Measurements from ENCODE around the gene CFAP141. TPM values are rescaled to one million over a fixed set of nuclear protein-coding genes. Genes with fewer than 3 reads are reported as not detected.
A peak's percentile ranks its signal among the peaks of the same experiment; 100 is the strongest.

The CFAP141 gene
- total RNA-seq, 2 experiments from 2014 or later: not detected

DNA sequence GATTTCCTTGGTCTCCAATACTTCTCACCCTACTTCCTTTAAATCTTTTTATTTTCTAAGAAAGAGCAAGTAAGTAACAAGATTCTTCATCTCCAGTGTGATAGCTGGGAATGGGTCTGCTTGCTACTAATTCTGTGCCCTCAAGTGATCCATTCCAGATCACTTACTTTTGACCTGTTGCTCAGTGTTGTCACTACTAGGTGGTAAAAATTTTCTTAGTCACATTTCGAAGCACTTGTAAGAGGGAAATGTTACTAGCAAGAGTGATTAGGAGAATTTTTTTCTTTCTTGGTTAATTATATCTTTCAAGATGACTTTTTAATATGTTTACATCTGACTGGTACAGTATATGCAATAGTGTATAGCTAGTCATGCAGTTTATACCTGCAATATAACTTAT, 16.8 kb upstream of the CFAP141 start:
- peaks cover 61% of the 10 kb centered on the region for H3K36me3 Mint-ChIP-seq (ENCODE audit: low read depth)
- peaks cover 6% of the 10 kb centered on the region for H3K9me3 Mint-ChIP-seq
- intact Hi-C loops (cut with micrococcal nuclease): no loop called here
- no peak for DNase-seq
- peak overlapping the region; percentile 96 for H3K4me3 Mint-ChIP-seq
- CTCF ChIA-PET: interaction anchor here (0.7 to 1.0 kb wide), 2 partner anchors 121 to 427 kb away, joined by 3 read pairs; no protein-coding TSS in a partner anchor
- peak overlapping the region; percentile 97 for H3K27ac Mint-ChIP-seq
- peaks cover 59% of the 10 kb centered on the region for H3K4me1 Mint-ChIP-seq (ENCODE audit: low read depth)
- no peaks in the 10 kb centered on the region for H3K27me3 Mint-ChIP-seq (ENCODE audit: low read depth)

DNA sequence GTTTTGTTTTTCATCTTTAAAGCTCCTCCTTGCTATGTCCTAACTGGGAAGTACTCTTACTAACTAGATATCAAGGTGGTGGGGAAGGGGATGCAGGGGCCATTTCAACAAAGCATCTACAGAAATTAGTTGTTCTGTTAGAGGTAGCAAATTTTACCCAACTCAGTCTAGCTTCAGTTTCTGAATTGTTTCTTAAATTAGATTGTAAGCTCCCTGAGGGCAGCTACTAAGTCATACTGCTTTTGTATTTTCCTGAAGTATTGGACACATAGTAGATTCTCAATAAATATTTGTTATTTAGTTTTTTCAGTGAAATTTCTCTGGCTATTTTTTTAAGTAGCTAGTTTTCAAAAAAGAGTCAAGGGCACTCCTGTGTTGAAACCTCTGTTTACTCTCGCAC, 16.4 kb upstream of the CFAP141 start:
- peak overlapping the region; percentile 96 for H3K4me3 Mint-ChIP-seq
- CTCF ChIA-PET: interaction anchor here (0.7 kb wide), 1 partner anchor 122 kb away, joined by 3 read pairs; no protein-coding TSS in a partner anchor
- H3K27ac Mint-ChIP-seq: peak overlapping the region; percentile 97
- peaks cover 63% of the 10 kb centered on the region for H3K4me1 Mint-ChIP-seq (ENCODE audit: low read depth)
- DNase-seq: no peak
- H3K27me3 Mint-ChIP-seq (ENCODE audit: low read depth): no peaks in the 10 kb centered on the region
- H3K36me3 Mint-ChIP-seq (ENCODE audit: low read depth): peaks cover 63% of the 10 kb centered on the region
- H3K9me3 Mint-ChIP-seq: peaks cover 6% of the 10 kb centered on the region
- intact Hi-C loops (cut with micrococcal nuclease): no loop called here

DNA sequence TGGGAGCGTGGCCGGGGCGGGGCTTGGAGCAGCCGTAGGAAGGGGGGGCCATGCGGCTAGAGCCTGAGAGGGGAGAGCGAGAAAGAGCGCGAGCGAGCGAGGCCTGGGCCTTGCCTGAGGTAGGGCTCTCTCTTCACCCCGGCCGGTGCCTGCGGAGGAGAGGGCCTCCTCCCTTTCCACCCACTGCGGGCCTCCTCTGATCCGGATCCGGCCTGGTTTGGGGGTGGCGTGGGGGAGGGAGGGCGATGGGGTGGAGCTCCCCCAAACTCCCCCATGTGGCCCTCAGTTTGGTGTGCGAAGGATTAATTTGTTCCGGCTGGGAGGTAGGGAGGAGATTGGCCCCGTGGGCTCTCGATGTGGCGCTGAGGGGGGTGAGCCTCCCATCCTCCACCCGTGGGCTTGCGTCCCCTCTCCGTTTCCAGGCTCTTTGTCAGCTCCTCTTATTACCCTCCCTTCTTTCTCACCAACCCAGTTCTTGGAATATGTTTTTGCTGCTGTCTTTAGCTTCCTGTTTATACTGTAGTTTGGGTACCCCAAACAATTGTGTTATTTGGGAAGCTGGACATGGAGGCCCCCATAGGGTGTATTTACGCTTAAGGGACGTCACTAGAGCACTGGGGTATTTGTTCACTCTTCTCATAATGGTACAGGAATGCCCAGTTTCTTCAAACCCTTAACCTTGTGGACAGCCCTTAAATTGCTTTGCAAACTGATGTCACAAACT, 15.3 kb upstream of the CFAP141 start:
- Mint-ChIP-seq H3K4me3 (peak overlapping the region; percentile 96), H3K27me3 (ENCODE audit: low read depth) (no peaks in the 10 kb centered on the region), H3K9me3 (peaks cover 6% of the 10 kb centered on the region), H3K4me1 (ENCODE audit: low read depth) (peaks cover 74% of the 10 kb centered on the region), H3K27ac (peak overlapping the region; percentile 97), H3K36me3 (ENCODE audit: low read depth) (peaks cover 60% of the 10 kb centered on the region)
- DNase-seq: peak; percentile 73
- intact Hi-C loops (cut with micrococcal nuclease): loop anchor here (1.0 to 2.0 kb wide), 3 partner anchors 259 to 550 kb away; partner anchors contain the start of gene SLC39A1
- CTCF ChIA-PET: no interaction called here

DNA sequence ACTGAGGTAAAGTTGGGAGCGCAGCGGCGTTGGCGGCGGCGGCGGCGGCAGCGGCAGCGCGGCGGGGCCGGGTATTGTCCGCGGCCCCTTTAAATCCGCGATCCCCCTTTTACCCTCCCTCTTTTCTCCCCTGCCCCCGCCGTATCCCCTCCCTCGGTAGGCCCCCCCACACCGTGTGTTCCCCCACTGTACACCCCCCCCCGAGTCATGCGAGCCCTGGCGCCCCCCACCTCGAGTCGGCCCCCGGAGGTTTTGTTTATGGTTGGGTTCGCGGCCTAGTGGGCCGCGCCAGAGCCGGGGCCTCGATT, 14.8 kb upstream of the CFAP141 start:
- DNase-seq: no peak
- Mint-ChIP-seq H3K4me3 (peak overlapping the region; percentile 96), H3K27me3 (ENCODE audit: low read depth) (no peaks in the 10 kb centered on the region), H3K9me3 (peaks cover 6% of the 10 kb centered on the region), H3K27ac (peak overlapping the region; percentile 98), H3K4me1 (ENCODE audit: low read depth) (peaks cover 74% of the 10 kb centered on the region), H3K36me3 (ENCODE audit: low read depth) (peaks cover 58% of the 10 kb centered on the region)
- intact Hi-C loops (cut with micrococcal nuclease): loop anchor here (1.0 to 2.0 kb wide), 11 partner anchors 39 to 550 kb away; partner anchors contain the start of genes HAX1, RPS27 and SLC39A1
- CTCF ChIA-PET: interaction anchor here (0.6 to 1.0 kb wide), 3 partner anchors 11 to 338 kb away, joined by 3 read pairs; no protein-coding TSS in a partner anchor

DNA sequence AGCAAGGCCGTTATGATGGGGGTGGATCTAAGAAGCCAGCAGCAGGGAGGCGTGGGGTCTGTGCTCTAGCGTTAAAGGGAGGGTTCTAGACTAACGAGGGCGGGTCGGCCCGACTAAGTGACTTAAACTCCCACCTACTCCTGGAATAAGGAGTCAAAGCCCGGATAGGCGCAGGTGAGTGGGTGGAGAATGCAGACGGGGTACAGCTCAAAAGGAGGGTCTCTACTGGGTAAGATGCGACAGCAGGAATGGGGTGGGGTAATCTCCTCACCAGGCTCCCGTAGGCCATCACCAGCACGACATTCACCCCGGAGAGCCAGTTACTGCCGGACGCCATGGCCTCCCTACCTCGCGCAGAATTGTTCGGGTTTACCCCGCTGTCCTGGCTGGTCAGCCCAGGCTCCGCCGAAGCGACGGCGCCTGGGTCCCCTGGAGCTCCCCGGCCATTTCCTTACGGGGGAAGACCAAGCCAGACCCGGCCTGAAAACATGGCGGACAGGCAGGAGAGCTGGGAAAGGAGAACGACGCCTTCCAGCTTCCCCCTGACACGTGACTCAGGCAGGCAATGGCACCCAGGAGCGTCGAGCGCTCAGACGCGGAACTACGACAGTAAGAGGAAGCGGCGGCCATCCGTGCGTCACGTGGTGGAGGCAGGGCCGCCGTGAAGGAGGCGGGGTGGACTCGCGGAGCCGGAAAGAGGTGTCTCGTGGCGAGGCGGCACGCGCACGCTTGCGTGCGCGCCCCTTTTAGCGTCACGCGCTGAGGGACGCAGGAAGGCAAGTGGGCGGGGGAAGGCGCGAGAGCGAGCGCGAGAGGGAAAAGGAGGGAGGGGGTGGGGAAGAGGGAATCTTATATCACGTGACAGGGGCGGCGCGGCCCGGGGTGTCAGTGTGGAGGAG, 14.2 kb upstream of the CFAP141 start, which contains the start of gene UBAP2L:
Gene UBAP2L (plus strand): TSS at position 885 of the 899 bp plus-strand sequence. CDS start 4,169 bp downstream, outside the sequence.
- DNase-seq: peak; percentile 99
- intact Hi-C loops (cut with micrococcal nuclease): loop anchor here (1.0 to 2.0 kb wide), 10 partner anchors 38 to 438 kb away; partner anchors contain the start of genes HAX1, RPS27 and SLC39A1
- Mint-ChIP-seq H3K4me1 (ENCODE audit: low read depth) (peaks cover 72% of the 10 kb centered on the region), H3K36me3 (ENCODE audit: low read depth) (peaks cover 55% of the 10 kb centered on the region), H3K4me3 (peak within 1 kb of the TSS; percentile 96), H3K9me3 (peaks cover 6% of the 10 kb centered on the region), H3K27me3 (ENCODE audit: low read depth) (no peaks in the 10 kb centered on the region), H3K27ac (peak within 1 kb of the TSS; percentile 98)
- CTCF ChIA-PET: interaction anchor here (0.6 to 1.0 kb wide), 6 partner anchors 10 to 515 kb away, joined by 3 to 4 read pairs (median 3); no protein-coding TSS in a partner anchor

DNA sequence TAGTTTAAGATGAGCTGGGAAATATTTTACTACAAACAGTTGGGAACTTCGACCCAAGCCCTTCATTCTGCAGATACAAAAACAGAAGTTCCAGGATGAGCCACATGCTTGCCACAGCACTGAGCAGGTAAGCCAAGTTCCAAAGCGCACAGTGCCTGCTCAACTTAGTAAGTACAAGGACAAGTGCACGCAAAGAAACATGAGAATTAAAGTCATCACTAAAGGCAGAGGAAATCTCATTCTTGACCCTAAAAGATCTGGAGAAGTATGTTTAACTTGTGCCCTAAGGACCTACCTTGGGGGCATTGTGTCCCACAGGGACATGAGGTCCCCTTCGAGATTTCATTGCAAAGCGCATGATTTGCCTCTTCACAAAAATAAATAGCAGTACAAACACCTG, 13.4 kb upstream of the CFAP141 start:
- H3K4me1 Mint-ChIP-seq (ENCODE audit: low read depth): peaks cover 67% of the 10 kb centered on the region
- CTCF ChIA-PET: interaction anchor here (0.8 to 0.9 kb wide), 3 partner anchors 20 to 327 kb away, joined by 3 to 4 read pairs (median 3); no protein-coding TSS in a partner anchor
- intact Hi-C loops (cut with micrococcal nuclease): no loop called here
- H3K27ac Mint-ChIP-seq: peak overlapping the region; percentile 98
- H3K4me3 Mint-ChIP-seq: peak overlapping the region; percentile 96
- peaks cover 55% of the 10 kb centered on the region for H3K36me3 Mint-ChIP-seq (ENCODE audit: low read depth)
- no peaks in the 10 kb centered on the region for H3K27me3 Mint-ChIP-seq (ENCODE audit: low read depth)
- DNase-seq: no peak
- H3K9me3 Mint-ChIP-seq: peaks cover 6% of the 10 kb centered on the region

DNA sequence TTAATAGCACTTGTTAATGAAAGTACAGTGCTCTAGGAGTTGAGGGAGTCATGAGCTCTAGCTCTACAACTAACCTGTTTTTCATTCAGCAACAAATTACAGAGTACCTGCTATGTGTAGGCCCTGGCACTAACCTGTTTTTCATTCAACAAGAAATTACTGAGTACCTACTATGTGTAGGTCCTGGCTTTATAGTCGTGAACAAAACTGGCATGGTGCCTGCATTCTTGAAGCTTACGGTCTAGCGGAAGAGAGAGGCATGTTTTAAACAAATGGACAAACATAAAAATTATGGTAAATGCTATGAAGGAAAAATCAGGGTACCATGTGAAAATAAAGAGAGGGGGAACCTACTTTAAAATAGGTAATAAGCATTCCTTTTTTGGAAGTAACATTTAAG, 12.4 kb upstream of the CFAP141 start:
- Mint-ChIP-seq H3K27ac (peak overlapping the region; percentile 98), H3K4me3 (peak overlapping the region; percentile 96), H3K9me3 (peaks cover 6% of the 10 kb centered on the region), H3K27me3 (ENCODE audit: low read depth) (no peaks in the 10 kb centered on the region), H3K36me3 (ENCODE audit: low read depth) (peaks cover 62% of the 10 kb centered on the region), H3K4me1 (ENCODE audit: low read depth) (peaks cover 66% of the 10 kb centered on the region)
- no peak for DNase-seq
- intact Hi-C loops (cut with micrococcal nuclease): no loop called here
- CTCF ChIA-PET: interaction anchor here (0.6 to 1.0 kb wide), 3 partner anchors 9 to 328 kb away, joined by 3 to 4 read pairs (median 3); no protein-coding TSS in a partner anchor

DNA sequence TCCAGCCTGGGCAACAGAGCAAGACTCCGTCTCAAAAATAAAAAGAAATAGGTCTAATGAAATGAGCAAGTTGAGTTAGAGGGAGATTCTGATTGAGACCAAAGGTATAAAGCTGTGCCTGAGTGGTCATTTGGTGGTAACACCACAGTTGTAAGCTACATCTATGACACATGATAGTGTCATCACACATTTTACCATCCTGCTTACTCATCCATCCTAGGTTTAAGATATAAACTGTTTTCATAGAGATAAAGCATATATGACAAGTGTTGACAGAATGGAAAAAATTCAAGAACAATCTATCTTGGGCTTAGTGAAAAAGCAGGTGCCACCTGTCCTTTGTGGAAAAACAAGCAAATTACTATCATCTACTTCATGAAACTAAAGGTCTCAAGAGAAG, 7.1 kb upstream of the CFAP141 start:
- peak overlapping the region; percentile 88 for H3K27ac Mint-ChIP-seq
- CTCF ChIA-PET: interaction anchor here (1.2 kb wide), 1 partner anchor 121 kb away, joined by 3 read pairs; no protein-coding TSS in a partner anchor
- no peaks in the 10 kb centered on the region for H3K9me3 Mint-ChIP-seq
- H3K4me1 Mint-ChIP-seq (ENCODE audit: low read depth): peaks cover 63% of the 10 kb centered on the region
- intact Hi-C loops (cut with micrococcal nuclease): no loop called here
- no peaks in the 10 kb centered on the region for H3K27me3 Mint-ChIP-seq (ENCODE audit: low read depth)
- no peak overlapping the region for H3K4me3 Mint-ChIP-seq
- no peak for DNase-seq
- peaks cover 50% of the 10 kb centered on the region for H3K36me3 Mint-ChIP-seq (ENCODE audit: low read depth)

DNA sequence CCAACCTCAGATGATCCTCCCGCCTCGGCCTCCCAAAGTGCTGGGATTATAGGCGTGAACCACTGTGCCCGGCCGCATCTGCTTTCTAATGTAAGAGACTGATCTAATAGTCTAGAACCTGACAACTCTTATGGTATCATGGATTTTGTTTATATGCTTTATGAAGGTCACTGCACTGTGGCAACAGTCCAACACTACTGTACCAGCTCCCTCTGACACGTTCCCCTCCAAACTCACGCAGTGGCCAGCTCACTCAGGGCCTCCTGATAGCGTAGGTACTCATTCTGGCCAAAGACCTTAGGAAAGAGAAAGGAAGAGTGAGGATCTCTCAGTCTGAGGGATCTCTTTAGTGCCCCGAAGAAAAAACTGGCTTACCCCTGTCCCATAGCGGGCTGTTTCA, 6.0 kb upstream of the CFAP141 start:
- Mint-ChIP-seq H3K36me3 (ENCODE audit: low read depth) (peaks cover 44% of the 10 kb centered on the region), H3K4me1 (ENCODE audit: low read depth) (peaks cover 57% of the 10 kb centered on the region)

DNA sequence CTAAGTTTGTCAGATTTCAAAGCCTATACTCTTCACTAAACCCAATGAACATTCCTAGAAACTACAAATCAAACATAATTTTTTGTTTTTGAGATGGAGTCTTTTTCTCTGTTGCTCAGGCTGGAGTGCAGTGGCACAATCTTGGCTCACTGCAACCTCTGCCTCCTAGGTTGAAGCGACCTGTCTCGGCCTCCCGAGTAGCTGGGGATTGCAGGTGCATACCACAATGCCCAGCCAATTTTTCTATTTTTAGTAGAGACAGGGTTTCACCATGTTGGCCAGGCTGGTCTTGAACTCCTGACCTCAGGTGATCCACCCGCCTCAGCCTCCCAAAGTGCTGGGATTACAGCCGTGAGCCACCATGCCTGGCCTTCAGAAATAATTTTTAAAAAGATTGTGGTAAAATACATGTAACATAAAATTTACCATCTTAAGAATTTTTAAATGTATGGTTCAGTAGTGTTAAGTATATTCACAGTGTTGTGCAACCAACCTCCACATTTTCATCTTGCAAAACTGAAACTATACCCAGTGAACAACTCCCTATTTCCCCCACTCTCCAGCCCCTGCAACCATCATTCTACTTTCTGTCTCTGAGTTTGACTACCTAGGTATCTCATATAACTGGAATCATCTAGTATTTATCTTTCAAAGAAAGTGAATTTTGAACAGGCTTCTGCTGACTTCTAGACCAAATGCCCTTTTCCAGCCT, 2.7 kb upstream of the CFAP141 start:
- Mint-ChIP-seq H3K27ac (peak overlapping the region; percentile 47), H3K4me3 (no peak overlapping the region), H3K9me3 (no peaks in the 10 kb centered on the region), H3K4me1 (ENCODE audit: low read depth) (peaks cover 50% of the 10 kb centered on the region), H3K27me3 (ENCODE audit: low read depth) (no peaks in the 10 kb centered on the region), H3K36me3 (ENCODE audit: low read depth) (peaks cover 47% of the 10 kb centered on the region)
- DNase-seq: no peak
- CTCF ChIA-PET: interaction anchor here (0.6 to 1.4 kb wide), 5 partner anchors 9 to 62 kb away, joined by 3 read pairs; no protein-coding TSS in a partner anchor
- intact Hi-C loops (cut with micrococcal nuclease): no loop called here

More for the DNA sequence above, 6.0 kb upstream of the CFAP141 start:
- no peak for DNase-seq
- no peak overlapping the region for H3K4me3 Mint-ChIP-seq
- H3K9me3 Mint-ChIP-seq: no peaks in the 10 kb centered on the region
- H3K27me3 Mint-ChIP-seq (ENCODE audit: low read depth): no peaks in the 10 kb centered on the region
- peak overlapping the region; percentile 44 for H3K27ac Mint-ChIP-seq
- CTCF ChIA-PET: no interaction called here
- intact Hi-C loops (cut with micrococcal nuclease): no loop called here

DNA sequence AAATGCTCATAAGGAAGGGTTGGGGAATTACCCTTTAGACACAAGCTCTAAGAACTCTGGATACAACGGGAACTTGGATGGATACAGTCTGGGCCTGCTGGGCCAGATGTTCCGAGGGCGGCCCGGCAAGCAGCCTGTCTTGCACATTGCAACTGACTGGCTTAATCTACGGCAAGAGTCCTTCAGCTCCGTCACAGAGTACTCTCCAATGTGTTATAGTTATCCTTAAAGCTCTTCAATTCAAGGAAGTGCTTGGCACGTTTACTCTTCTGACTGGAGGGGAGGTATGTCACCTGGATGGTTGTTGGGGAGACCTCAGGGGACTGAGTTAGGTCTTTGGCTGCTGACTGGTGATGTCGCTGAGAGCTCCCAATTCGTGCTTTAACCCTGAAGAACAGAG, 1.1 kb upstream of the CFAP141 start:
- no peak overlapping the region for H3K4me3 Mint-ChIP-seq
- CTCF ChIA-PET: interaction anchor here (0.5 to 1.7 kb wide), 4 partner anchors 9 to 128 kb away, joined by 3 to 6 read pairs (median 3); no protein-coding TSS in a partner anchor
- H3K4me1 Mint-ChIP-seq (ENCODE audit: low read depth): peaks cover 42% of the 10 kb centered on the region
- peaks cover 36% of the 10 kb centered on the region for H3K36me3 Mint-ChIP-seq (ENCODE audit: low read depth)
- intact Hi-C loops (cut with micrococcal nuclease): no loop called here
- no peaks in the 10 kb centered on the region for H3K27me3 Mint-ChIP-seq (ENCODE audit: low read depth)
- no peaks in the 10 kb centered on the region for H3K9me3 Mint-ChIP-seq
- DNase-seq: no peak
- H3K27ac Mint-ChIP-seq: peak overlapping the region; percentile 0
